ENCODE results near the gene EEF1A2.

EEF1A2 gene

DNA sequence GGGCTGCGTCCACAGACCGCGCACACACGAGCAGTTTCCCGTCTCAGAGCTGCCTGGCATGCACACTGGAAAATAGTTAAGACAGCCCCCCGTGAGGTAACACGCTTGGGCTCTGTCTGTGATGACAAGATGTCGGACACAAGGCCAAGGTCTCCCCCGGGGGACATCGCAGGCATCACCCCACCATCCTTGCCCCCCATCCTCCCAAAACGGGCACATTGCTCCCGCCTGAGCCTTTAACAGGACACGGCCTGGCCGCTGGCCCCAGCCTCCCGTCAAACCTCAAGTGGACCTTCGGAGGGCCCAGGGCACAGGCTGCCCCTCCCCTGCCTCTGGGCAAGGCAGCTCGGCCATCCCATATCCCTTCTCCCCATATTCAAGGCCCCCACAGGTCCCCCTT, 32.0 kb downstream of the EEF1A2 start:
- DNase-seq: no peak

DNA sequence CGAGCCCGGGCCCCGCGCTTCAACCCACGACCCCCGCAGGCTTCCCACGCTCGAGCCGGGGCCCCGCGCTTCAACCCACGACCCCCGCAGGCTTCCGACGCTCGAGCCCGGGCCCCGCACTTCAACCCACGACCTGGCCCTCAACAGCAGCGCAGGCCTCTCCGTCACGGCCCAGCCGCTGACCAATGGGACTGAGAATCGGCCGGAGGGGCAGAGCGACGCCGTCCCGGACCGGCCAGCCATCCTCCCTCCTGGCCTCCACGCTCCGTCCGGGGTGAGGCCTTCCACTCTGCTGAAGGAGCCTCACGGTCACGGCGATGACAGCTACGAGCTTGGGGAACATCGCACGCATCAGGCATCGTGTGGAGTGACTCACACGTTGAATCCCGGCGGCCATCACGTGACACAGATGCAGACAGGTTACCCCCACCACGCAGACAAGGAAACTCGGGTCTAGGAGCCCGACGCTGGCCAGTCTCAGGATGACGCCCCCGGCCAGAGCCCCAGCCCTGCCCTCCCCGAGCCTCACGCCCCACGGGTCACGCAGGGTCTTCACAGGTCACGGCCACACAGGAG, 32.5 kb downstream of the EEF1A2 start:
- no peak for DNase-seq

DNA sequence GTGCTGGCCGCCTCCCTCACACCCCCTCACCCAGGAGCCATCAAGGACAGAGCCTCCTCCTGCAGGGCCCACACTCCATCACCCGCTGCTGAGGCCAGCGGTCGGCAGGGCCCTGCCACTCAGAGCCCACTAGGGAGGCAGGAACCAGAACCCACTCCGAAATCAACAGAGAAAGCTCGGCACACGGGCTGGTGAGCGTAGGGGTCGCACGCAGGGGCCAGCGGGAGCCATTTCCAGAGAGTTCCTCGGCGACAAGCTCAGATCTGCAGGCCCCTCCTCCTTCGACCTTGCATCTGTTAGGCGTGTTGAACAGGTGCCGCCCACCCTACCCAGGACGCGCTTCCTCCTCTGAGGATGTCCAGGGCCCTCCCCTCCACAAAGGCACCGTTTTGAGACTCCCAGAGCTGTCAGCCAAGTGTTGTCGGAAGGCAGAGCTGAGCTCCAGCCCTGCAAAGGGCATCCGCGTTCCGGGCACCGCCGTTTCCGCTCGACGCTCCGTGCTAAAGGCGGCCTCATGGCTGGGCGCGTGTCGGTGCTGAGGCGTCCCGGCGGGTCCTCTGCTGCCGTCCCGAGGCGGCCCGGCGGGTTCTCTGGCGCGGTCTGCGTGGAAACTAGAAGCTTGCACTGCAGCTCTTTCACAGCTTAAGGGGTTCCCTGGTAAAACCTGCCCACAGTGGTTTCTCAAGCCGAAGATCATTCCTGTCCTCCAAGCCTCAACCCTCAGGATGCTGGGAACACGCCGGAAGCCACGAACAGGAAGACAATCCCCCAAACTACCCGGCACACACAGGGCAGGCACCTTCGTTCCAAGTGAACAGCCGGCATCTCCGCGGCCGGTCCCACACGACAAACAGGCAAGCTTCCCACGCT, 33.3 kb downstream of the EEF1A2 start:
- no peak for DNase-seq

DNA sequence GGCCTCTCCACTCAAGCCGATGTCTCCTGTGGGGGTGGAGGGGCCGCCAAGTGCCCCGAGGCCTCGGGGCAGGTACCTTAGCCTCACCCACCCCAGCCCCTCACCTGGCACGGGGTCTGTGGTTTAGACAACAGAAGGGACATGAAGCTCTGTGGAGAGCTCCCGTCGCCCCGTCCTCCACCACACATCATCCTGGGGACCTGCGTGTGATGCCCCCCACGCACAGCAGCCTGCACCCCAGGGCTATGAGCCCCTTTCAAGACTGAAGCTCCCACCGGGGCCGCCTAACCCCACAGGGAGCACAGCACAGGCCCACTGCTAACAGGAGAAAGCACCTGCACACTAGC, 34.6 kb downstream of the EEF1A2 start:
- no peak for DNase-seq

DNA sequence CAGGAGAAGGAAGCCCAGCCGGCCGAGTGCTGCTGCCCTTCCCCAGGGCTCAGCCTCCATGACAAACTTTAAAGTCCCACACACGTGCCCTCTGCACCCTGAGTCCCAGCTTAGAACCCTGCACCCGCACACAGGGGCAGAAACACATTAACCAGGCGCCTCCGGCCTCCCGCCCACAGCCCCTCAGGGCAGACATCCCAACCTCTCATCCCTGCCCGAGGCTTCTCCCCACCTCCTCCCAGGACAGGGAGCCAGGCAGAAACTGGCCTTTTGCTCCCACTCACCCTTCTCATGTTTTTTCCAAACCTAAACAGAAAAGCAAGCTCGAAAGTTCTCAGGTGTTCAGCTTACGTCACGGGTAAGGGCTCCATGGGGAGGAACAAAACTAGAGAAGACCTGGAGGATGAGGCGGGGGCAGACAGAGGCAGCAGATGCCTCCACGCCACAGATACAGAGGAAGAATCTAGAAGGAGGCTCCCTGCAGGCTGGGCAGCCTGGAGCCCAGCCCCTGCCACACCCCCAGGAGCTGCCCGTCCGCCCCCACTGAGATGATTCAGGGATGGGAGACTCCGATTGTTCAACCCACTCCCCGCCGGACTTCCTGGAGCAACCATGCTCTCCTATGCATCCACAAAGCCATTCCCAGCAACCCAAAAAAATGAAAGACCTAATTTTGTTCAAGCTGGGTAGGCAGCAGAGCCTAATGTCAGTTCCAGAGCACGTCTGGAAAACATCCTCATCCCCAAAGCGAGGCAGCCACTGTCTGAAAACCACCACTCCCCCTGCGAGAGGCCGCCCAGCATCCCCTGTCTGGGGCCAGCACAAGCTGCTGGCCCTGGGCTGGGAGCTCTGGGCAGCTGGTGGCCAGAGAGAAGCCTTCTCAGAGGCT, 35.2 kb downstream of the EEF1A2 start:
- no peak for DNase-seq

DNA sequence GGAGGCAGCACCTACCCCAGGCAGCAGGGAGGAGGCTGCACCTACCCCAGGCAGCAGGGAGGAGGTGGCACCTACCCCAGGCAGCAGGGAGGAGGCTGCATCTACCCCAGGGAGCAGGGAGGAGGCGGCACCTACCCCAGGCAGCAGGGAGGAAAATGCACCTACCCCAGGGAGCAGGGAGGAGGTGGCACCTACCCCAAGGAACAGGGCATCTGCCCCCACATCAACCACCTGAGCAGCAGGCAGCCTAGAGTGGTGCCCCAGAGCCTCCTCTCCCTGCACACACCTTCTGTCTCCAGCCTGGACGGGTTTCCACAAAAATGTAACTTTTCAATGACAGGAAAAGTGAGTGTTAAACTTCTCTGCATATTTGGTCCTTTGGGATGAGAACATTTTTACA, 36.6 kb downstream of the EEF1A2 start:
- no peak for DNase-seq

DNA sequence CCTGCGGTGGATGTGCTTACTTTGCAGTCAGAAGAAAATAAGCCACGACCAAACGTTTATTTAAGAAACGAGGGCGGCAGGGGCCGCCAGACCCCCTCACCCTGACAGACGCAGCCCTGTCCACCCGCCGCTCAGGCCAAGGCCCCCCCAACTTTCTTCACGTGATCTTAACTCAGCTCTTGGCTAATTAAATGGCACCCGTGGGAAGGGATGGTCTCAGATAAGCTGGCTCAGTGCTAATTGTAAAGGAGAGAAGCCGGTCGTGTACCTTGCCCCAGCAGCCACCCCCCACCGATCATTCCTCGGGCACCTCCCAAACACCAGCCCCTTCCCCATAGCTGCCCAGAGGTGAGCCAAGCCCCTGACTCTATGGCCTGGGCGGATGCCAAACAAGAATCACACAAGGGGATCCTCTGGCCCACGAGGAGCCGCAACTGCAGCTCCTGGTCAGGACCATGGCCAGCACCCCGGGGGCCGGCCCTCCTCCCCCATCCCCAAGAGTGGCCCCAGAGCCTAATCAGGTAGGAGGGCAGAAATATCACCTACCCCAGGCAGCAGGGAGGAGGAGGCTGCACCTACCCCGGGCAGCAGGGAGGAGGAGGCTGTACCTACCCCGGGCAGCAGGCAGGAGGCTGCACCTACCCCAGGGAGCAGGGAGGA, 37.6 kb downstream of the EEF1A2 start:
- DNase-seq: no peak

DNA sequence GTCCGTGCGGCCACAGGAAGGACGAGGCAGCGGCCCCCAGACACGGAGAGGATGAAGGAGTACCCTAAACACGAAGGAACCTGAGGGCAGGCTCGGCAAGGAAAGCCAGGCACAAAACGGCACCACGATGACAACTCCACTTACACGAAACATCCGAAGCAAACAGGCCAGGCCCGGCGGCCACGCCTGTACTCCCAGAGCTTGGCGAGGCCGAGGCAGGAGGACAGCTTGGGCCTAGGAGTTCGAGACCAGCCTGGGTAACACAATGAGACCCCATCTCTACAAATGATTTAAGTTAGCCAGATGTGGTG, 39.9 kb downstream of the EEF1A2 start:
- no peak for DNase-seq

DNA sequence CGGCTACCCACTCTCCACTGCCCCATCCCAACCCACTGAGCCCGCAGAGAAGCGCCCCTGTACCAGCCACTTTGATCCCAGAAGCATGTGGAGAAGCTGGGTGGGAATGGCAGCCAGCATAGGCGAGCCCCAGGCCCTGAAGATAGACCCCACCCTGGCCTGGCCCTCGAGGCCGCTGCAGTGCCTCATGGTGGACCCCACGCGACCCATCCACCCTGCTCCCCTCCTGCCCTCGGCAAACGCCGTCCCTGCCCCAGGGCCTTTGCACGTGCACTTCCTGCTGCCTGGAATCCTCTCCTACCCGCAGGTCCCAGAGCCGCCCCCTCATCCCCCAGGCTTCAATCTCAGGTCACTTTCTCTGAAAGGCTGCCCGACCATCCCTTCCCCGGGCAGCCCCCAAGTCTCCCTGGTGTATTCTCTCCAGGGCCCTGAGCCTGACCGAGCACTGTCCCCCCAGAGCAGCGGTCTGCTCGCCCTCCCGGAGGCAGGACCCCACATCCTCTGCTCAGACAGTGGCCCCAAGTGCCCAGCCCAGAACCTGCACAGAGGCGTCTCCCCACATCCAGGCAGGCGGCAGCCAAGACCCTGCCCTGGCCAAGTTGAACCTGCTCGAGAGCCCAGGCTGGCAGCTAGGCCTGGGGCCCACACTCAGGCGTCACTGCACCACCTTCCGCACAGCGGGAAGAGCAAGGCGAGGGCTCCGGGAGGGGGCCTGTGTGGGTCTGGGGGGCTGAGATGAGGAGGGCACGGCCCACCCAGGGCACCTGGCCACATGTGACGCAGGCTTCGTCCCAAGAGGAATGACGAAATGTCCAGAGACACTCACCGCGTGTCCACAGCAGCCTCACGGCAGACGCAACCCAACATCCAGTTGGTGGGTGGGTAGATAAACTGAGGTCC, 40.5 kb downstream of the EEF1A2 start:
- no peak for DNase-seq

DNA sequence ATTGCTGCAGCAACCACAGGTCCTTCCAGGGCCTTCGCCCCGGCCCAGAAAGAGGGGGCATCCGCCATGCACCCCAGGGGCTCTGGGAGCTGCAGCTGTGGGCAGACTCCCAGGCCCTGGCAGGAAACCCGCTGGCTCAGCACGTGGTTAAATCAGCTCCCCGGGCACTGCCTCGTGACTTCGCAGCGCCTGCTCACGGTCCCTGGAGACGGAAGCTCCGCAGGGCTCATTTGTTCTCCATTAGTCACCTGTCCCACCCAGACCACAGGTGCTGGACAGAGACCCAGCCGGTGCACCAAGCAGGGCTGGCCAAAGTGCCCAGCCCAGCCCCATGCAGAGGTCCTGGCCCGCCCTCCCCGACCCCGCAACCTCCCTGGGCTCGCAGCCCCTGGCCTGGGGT, 41.1 kb downstream of the EEF1A2 start:
- no peak for DNase-seq

DNA sequence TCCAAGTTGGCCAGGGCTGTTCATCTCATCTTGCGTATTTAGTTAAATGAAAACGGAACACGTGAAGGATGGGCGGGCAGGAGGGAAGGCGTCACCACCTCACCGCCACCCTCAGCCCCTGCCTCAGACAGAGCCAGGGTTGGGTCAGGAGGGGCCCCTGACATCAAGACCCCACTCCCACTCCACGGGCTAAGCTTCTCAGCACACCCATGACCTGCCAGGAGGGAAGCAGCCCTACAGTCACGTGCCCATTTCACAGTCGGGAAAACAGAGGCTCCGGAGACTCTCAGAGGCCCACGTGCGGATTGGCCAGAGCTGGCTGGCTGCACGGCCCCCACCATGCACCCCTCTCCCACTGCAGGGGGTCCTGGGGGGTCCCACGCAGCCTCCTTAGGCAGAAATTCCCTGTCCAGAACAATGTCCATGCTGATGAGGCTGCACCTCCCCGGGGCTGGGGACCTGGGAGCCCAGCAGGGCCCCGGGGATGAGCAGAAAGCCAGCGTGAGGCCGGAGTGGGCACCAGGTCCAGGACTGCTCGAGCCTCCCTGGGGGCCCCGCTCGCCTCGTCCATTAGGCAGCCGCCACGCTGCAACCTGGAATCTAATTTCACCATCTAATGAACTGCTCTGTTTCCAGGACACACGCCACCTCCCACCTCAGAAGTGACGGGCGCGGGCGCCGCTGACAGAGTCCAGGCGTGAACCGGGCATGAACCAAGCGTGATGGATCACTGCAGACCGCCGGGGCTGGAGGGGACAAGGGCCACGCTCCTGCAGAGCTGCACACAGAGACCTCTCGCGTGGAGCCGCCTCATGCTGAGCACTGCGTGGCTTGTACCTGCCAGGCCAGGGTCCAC, 42.2 kb downstream of the EEF1A2 start:
- no peak for DNase-seq

DNA sequence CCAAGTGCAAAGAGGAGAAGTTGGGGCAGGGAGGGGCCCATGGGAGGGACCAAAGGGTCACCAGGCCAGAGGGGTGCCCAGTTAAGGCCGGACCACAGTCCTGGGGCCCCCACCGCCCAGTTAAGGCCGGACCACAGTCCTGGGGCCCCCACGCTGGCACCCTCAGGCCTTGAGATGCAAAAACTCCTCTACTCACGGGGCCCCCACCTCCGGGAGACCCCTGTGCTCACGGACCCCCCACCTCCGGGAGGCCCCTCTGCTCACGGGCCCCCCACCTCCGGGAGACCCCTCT, 43.4 kb downstream of the EEF1A2 start:
- DNase-seq: no peak

DNA sequence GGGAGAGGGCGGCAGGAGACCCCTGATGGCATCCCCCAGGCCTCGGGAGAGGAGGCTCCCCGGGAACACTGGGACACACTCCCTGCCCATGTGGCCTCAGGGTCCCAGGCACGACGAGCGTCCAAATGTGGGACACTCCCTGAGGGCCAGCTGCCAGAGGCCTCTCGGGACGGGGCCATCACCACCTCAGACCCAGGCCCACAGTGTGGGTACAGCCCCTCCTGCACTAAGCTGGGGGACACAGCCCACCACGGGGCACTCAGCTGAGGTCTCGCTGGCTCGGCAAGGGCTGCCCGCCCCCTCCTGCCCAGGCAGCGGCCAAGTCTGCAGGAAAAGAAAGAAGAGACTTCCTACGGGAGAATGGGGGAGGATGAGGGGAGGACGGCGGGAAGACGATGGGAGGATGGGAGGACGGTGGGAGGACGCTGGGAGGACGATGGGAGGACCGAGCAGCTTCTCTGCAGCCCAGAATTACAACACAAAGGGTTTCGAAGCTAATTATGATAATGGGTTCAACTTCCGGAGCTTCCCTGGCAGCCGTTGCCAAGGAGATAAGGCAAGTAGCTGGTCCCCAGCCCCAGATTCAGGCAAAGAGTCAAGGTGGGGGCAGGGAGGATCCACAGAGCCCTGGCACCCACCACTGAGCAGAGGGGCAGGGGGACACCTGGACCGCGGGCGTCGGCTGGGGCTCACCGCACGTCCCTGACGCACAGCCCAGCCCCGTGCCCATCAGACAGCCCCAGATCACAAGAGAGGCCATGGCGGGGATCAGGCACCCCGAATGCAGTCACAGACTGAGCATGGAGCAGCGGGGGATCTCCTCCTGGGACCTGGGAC, 43.9 kb downstream of the EEF1A2 start:
- DNase-seq: no peak

DNA sequence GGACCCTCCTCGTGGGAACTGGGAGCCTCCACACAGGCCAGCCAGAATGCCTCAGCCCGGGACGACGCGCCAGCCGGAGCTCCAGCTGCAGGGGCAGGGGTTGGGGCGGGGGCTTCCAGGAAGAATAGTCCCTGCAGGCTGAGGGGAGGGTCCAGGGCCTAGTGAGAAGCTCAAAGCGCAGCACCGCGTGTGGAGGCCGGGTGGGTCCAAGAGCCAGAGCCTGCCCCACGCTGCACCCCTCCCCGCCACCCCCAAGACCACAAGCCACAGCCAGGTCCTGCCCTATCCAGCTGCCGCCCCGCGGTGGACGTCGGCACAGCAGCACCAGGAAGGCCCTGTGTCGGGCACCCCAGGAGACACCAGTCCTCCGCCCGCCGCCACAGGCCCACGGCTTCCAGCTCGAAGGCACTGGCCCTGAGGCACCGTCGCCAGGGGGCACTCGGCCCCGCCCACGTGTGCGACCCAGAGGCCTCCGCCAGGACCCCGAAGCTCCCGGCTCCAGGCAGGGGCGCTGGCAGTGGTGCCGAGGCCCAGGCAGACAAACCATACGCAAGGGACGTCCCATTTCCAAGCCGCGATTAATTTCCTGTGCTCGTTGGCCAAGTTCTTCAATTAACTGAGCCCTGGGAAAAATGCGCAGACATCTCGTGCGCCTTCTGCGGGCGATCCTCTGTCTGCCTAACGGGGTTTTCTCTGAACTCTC, 45.9 kb downstream of the EEF1A2 start:
- DNase-seq: no peak

DNA sequence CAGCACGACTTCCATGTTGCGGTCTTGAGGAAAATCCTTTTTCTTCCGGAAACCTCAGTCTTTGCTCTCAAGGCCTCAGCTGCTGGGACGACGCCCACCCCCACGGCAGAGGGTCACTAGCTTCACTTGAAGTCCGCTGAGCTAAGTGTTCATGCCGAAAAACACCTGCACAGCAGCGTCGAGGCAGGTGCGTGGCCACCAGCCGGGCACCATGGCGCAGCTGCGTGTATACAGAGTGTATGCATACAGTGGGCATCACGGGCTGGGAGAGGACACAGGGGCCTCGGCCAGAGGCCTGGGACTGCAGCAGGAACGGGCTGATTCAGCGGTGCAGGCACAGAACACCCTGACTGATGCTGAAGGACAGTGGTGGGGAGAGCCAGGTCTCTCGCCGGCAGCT, 46.5 kb downstream of the EEF1A2 start:
- no peak for DNase-seq

DNA sequence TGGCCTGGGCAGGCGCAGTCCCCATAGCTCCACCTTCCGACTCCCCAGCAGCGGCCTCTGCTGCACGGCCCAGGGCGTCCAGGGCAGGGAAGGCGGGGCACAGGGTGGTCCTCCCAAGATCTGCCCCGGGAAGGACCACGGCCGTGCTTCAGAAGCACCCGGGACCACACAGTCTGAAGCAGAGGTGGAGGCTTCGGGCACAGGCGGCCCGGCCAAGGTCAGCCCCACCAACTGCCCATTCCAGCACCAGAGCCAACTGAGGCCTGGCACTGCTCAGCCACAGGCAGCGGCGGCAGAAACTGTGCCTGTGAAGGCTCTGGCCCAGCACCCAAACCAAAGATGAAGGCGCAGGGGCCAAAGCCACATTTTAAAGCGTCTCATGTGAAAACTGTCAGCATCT, 47.1 kb downstream of the EEF1A2 start:
- no peak for DNase-seq

DNA sequence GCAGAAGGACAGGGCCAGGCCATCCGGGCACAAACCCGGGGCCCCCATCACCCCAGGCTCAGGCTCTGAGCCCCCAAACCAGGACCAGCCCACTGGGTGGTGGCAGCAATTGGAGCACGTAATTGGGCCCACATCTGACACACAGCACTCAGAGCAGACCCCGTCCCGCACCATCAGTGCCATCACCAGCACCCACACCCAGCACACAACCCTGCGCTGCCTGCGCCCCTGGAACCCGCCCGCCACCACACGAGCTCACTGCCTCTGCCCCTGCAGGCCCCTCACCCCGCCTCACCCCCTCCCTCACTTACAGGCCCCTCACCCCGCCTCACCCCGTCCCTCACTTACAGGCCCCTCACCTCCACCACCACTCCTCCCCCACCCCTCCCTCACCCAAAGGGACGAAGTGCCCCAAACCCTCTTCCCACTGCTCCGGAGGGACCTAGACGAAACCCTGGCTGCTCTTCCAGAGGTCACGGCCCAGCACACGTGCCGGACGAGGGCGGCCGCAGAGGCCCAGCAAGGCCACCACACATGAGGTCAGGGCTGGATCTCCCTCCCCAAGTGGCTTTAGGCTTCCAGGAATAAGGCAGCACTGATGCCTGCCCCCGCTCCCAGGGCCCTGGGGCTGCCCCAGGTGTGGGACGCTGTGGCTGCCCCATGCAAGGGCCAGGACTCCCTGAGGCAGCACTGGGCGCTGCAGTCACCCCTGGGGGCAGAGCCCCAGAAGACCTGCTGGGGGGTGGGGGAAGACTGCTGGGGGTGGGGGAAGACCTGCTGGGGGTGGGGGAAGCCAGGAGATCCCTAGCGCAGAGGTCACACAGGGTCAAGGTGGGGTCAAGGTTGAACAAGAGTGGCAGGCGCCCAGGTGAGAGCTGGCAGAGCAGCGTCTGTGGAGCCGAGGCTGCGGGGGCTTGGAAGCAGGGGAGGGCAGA, 48.8 kb downstream of the EEF1A2 start:
- no peak for DNase-seq

DNA sequence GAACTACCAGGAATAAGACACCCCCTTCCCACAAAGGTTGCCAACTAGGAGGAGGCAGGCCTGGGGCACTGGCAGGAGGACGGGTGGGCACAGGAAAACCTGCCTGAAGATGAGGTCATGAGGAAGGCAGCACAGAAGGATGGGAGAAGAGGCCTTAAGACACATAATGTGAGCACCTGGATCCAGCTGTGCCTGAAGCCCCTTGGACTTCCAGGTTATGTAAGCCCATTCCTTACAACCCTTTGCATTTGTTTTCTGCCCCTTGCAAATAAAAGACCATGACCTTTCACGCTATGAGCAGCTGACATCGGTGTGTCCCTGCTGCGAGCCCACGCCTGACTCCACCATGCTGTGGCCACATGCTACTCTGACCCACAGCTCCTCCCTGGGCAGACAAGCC, 49.9 kb downstream of the EEF1A2 start:
- no peak for DNase-seq

DNA sequence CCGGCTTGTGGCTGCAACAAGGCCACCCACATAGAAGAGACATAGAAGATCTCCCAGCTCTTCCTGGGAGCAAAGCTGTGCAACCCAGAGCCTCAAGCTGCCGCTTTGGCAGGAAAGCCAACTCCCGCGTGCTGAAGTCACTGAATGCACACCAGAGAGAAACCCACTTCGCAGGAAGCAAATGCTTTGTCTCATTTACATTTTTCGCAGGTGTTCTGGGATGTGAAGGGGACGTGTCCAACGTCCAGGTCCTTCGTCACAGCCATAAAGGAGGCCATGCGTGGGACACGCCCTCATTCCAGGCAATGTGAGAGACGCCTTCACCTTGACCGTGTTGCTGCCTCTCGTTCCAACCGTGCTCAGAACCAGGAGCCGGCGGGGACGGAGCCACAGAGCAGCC, 50.9 kb downstream of the EEF1A2 start:
- DNase-seq: no peak

All from GDM1 (cell line).